LHCN-M2 (cell line): ENCODE measurements around the gene MYOM3. TPM values are rescaled to one million over a fixed set of nuclear protein-coding genes. Genes with fewer than 3 reads are reported as not detected.

ENCODE experiments used
- DNase-seq: peaks from one replicate; pipeline ENCODE4 v3.0.0-alpha.2; 2012; ENCODE audit warnings: low read depth
- total RNA-seq: library from RNA; depleted of rRNA; stranded (reverse); fragments of >200 nt; gene quantifications from 2 replicates; pipeline ENCODE4 v1.2.3, GENCODE V29; 2014

Gene MYOM3
- total RNA-seq, 1 experiment from 2014 or later, result not detected

GRCh38 chr1:24138476-24139221 is 26.7 kb upstream of the MYOM3 start:
- no peak for DNase-seq

DNA sequence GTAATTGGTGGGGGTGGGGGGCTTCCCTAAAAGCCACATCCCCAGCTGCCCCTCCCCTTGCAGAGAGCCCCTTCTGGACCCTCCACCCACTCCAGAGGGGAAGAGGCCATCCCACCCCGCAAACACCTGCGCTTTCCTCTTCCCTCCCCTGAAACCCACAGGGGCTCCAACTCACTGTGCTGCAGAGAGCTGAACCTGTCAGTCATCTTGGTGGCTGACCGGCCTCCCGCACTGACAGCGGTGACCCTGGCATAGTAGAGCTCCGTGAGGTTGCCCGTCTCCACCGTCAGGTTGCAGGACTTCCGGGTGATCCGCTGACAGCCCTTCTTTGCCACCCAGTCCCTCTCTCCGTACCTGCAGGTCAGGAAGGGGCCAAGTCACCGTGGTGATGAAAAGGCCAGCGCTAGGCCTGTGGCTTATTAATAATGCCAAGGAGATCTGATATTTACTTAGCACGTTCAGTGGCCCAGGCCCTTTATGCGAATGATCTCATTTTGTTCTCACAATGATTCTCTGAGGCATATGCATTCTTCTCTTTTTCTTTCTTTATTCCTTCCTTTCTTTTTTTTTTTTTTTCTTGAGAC is 25.1 kb upstream of the MYOM3 start:
- DNase-seq, result no peak

DNA sequence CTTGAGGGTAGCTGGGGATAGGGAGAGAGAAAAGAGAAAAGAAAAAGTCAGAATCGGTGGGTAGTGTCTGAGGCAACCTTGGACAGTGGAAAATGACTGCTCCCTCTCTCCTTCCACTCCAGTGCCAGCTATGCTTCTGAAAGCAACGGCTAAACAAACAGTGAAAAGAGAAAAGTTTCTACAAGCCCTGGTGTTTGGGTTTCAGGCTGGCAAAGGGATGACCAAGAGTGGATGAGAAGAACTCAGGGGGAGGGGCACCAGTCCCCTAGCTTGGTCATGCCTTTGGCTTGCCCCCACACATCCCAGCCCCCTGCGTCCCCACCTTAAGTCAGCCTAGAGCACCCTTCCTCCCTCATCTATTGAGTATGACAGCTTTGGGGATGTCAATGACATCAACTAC is 22.4 kb upstream of the MYOM3 start:
- no peak for DNase-seq

GRCh38 chr1:24133819-24134218 is 21.9 kb upstream of the MYOM3 start:
- DNase-seq, result no peak

GRCh38 chr1:24130385-24130784 is 18.4 kb upstream of the MYOM3 start:
- no peak for DNase-seq

DNA sequence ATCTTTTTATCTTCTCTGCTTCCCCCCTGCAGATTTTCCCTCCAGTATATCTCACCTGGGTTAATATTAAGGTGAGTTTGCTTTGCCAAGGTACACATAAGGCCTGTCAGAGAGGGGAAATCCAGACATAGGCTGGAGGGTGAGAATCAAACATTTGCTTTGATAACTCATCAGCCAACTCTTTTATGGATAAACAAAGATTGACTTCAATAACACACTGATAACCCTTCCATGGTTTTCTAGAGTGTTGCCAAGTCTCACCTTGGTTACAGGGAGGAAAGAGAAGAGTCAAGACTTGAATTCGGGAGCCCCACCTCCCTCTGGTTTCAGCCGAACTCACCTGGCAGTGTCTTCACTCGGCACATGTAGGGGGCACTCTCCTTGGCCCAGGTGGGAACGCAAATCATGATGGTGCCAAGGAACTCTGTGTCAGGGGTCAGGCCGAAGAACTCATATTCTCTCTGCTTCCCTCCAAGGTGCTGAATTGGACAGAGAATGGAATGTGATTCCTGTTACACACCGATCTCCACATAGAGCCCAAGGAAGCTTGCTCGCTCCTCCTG is 15.9 kb upstream of the MYOM3 start:
- DNase-seq, result no peak

GRCh38 chr1:24127134-24127800 is 15.3 kb upstream of the MYOM3 start:
- no peak for DNase-seq

GRCh38 chr1:24126672-24127023 is 14.7 kb upstream of the MYOM3 start:
- DNase-seq, result no peak

DNA sequence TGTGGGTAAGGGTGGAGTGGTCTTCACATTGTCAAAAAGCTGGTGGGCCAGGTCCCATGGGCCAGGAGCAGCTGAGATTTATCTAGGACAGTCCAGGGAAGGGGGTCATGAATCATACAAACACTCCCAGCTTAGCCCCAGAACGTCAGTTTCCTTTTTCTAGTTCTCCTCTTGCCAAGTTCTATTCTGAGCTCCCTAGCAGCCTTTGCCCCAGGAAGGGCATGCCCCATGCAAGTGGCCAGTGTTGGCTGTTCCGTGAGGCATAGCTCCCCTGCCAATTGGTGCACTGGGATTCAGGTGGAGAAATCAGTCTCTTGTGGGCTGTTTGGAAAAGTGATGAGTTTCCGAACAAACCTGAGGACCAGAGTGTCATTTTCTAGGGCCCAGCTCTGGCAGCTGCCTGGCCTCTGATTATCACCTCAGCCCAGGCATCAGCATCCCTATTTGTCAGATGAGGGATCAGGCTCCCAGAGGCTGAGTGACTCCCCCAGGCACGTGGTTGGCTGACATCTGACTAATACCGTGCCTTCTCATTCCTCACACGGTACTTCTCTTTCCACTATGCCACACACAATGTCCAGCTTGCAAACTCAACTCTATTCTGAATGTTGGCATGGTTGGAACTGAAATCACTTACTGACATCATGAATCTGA is 14.2 kb upstream of the MYOM3 start:
- peak; percentile 45 for DNase-seq

- DNase-seq, result no peak
These were observed 13.5 kb upstream of the MYOM3 start for GRCh38 chr1:24125456-24125855.

- no peak for DNase-seq
These were observed 13.0 kb upstream of the MYOM3 start for GRCh38 chr1:24124980-24125379.

GRCh38 chr1:24123611-24124010 is 11.7 kb upstream of the MYOM3 start:
- no peak for DNase-seq

DNA sequence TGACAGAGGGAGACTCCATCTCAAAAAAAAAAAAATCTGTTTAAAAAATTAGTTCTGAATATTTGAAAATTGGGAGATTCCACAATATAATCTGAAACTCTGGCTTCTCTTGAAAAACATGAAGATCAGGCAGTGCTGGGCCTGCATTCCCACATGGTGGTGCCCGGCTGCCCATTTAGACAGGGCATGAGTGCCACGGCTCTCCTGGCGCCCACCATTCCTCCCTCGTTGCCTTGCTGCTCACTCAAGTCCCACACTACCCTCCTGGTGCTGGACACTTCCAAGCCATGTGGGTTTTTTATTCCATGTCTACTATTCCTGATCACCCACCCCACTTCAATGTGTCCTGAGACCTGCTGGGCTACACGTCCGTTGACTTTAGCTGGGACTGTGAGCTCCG is 10.8 kb upstream of the MYOM3 start:
- no peak for DNase-seq

GRCh38 chr1:24121406-24121805 is 9.5 kb upstream of the MYOM3 start:
- no peak for DNase-seq

- DNase-seq, result no peak
These were observed 9.0 kb upstream of the MYOM3 start for GRCh38 chr1:24120965-24121364.

- DNase-seq, result no peak
These were observed 8.2 kb upstream of the MYOM3 start for GRCh38 chr1:24119859-24120756.

GRCh38 chr1:24119489-24119858 is 7.5 kb upstream of the MYOM3 start:
- no peak for DNase-seq

GRCh38 chr1:24118410-24119242 is 6.7 kb upstream of the MYOM3 start:
- no peak for DNase-seq

DNA sequence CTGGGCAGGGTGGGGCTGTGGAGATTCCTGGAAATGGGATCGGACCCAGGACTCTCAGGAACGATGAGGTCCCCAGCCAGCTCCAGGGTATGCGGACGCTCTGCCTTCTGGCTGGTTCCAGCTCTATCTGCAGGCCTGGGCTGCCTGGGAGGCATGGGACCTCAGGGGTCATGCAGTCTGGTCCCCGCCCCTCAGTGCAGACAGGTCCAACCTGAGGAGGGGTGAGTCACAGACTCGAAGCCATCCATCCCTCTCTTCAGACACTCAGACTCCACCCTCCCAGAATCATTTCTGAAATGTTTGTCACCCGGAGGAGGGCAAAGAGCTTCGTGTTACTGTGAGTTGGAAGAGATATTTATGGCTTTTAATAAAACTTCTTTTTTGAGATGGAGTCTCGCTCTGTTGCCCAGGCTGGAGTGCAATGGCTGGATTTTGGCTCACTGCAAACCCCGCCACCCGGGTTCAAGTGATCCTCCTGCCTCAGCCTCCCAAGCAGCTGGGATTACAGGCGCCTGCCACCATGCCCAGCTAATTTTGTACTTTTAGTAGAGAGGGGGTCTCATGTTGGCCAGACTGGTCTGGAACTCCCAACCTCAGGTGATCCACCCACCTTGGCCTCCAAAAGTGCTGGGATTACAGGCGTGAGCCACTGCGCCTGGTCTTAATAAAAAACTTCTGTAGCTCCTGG is 5.9 kb upstream of the MYOM3 start:
- no peak for DNase-seq

- DNase-seq, result no peak
These were observed 5.2 kb upstream of the MYOM3 start for GRCh38 chr1:24117132-24117531.
